Measurements from ENCODE around the gene DNAH6. TPM values are rescaled to one million over a fixed set of nuclear protein-coding genes. Genes with fewer than 3 reads are reported as not detected.

The DNAH6 gene
- total RNA-seq, 1 experiment from 2014 or later: 0.26 TPM

DNA sequence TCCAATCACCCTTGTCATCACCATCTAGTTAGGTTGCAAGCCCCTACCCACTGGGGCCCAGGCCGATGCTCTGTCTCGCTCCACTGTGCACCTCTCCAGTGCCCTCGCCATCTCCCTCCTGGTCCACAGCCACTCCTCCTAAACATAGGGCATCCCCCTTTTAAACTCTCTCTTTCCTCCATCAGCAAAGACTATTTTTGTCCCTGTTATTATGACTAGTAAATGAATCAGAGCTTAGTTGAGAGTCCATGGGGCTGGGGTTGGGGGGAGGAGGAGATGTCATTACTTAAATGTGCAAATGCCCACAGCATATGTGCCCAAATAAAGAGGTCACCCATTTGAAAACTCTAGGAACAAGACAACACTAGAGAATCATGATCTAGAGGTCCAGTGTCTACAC, 197.1 kb downstream of the DNAH6 start:
- Histone ChIP-seq H3K9me3 (ENCODE audit: control insufficient read depth, low read depth, low read length) (no peaks in the 10 kb centered on the region), H3K18ac (ENCODE audit: insufficient read length, low read depth, low read length) (peak overlapping the region; percentile 12), H3K14ac (ENCODE audit: insufficient read depth, low read length) (no peak overlapping the region), H2BK15ac (ENCODE audit: low read depth, low read length) (no peak overlapping the region), H2AK5ac (ENCODE audit: insufficient read length, low read length) (no peak overlapping the region), H4K5ac (ENCODE audit: insufficient read length, low read depth, low read length) (no peak overlapping the region), H3K23ac (ENCODE audit: insufficient read length, low read depth, low read length) (no peak overlapping the region), H3K23me2 (ENCODE audit: insufficient read length, low read depth, low read length, poor library complexity, severe bottlenecking) (no peaks in the 10 kb centered on the region), H2BK5ac (ENCODE audit: insufficient read length, low read length) (no peak overlapping the region), H3K27ac (ENCODE audit: insufficient read length, low read depth, low read length) (no peak overlapping the region), H4K91ac (ENCODE audit: insufficient read length, low read depth, low read length) (no peak overlapping the region), H3K56ac (ENCODE audit: insufficient read length, low read depth, low read length) (no peak overlapping the region), H2BK120ac (ENCODE audit: low read depth, low read length, poor library complexity, severe bottlenecking) (no peak overlapping the region), H2AFZ (ENCODE audit: low read length) (no peak overlapping the region), H3K4ac (ENCODE audit: low read depth, low read length) (no peak overlapping the region), H3T11ph (ENCODE audit: low read length) (no peak overlapping the region), H3K79me2 (ENCODE audit: insufficient read depth, low read length) (no peaks in the 10 kb centered on the region), H4K8ac (replicated peaks; ENCODE audit: insufficient read length, low read depth, low read length) (no peak overlapping the region), H2BK12ac (ENCODE audit: insufficient read length, low read depth, low read length) (no peak overlapping the region), H3K4me1 (ENCODE audit: insufficient read depth, low read length) (no peaks in the 10 kb centered on the region), H3K27me3 (ENCODE audit: insufficient read depth, low read length) (no peaks in the 10 kb centered on the region), H3K79me1 (ENCODE audit: insufficient read depth, low read depth, low read length, poor library complexity, severe bottlenecking) (no peaks in the 10 kb centered on the region), H2BK20ac (ENCODE audit: low read depth, low read length, poor library complexity, severe bottlenecking) (no peak overlapping the region), H4K20me1 (ENCODE audit: control insufficient read depth, insufficient read depth, insufficient read length) (no peaks in the 10 kb centered on the region), H3K9ac (ENCODE audit: extremely low read depth, insufficient read length, low read length) (no peak overlapping the region), H3K4me2 (ENCODE audit: insufficient read depth, insufficient read length, low read length) (no peak overlapping the region)
- Mint-ChIP-seq H3K36me3 (ENCODE audit: insufficient read depth in 1 of 3, low read depth in 3 of 3) (no peaks in the 10 kb centered on the region), H3K4me1 (no peaks in the 10 kb centered on the region), H3K9me3 (no peaks in the 10 kb centered on the region), H3K27ac (no peak overlapping the region), H3K4me3 (no peak overlapping the region), H3K27me3 (ENCODE audit: low read depth) (no peaks in the 10 kb centered on the region; the same call in 1 of the 2 replicates)
- TF ChIP-seq, protein P1, sequence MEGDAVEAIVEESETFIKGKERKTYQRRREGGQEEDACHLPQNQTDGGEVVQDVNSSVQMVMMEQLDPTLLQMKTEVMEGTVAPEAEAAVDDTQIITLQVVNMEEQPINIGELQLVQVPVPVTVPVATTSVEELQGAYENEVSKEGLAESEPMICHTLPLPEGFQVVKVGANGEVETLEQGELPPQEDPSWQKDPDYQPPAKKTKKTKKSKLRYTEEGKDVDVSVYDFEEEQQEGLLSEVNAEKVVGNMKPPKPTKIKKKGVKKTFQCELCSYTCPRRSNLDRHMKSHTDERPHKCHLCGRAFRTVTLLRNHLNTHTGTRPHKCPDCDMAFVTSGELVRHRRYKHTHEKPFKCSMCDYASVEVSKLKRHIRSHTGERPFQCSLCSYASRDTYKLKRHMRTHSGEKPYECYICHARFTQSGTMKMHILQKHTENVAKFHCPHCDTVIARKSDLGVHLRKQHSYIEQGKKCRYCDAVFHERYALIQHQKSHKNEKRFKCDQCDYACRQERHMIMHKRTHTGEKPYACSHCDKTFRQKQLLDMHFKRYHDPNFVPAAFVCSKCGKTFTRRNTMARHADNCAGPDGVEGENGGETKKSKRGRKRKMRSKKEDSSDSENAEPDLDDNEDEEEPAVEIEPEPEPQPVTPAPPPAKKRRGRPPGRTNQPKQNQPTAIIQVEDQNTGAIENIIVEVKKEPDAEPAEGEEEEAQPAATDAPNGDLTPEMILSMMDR (conservative IDR thresholded peaks at IDR 0.05): no peak
- no CpG with 5 or more reads among the region's 3 CpGs for WGBS (ENCODE audit: extremely low coverage, insufficient read length, low lambda C conversion rate)
- DNase-seq: no peak
